ENCODE results near the gene SCAF4.

GRCh38 chr21:31730712-31731055 is 1.2 kb downstream of the SCAF4 start:
- TF ChIP-seq CTCF (IDR thresholded peaks at IDR 0.05) = no peak
- no peak for TF ChIP-seq POLR2A (IDR thresholded peaks at IDR 0.05)

All from right lobe of liver (tissue), 4 donors.